ENCODE data around the gene GFAP.

Gene GFAP

GRCh38 chr17:44912763-44913544, 2.3 kb downstream of the GFAP start:
- no peak for DNase-seq

- peak; percentile 61 for DNase-seq
Observed at GRCh38 chr17:44911133-44912001, 3.9 kb downstream of the GFAP start.

DNA sequence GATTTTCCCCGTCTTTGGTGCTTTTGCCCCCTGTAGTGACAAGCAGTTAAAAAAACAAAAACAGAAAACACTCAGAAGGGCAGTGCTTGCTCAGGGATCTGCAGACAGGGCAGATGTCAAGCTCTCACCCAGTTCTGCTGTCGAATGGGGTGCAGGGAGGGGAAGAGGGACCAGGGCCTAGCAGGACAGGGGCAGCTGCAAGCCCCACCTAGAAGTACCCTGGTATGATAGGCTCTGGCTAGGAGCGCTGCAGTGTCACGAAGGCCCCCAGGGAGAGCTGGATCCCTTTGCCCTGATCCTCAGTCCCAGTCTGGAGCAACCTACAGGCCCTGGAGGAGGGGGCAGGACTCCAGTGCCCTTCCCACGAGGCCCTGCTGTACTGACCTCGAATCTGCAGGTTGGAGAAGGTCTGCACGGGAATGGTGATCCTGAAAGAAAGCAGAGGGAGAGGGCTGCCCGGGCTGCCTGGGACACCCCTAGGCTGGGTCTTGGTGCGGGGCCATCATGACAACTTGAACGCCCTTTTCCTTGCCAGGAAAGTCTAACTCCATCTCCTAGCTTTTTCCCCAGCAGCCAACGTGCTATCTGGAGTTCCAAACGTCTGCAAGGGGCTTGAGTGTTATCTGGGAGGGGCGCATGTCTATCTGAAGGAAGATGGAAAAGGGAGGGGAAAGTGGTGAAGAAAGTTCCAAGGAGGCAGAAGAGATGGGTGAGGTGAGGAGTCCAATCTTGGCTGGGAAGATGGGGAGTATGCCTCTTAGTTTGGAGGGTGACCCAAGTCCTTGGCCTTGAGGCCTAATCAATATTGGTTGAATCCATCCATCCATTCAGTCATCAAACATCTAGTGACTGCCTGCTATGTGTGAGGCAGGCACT, 4.8 kb downstream of the GFAP start:
- DNase-seq, result no peak

DNA sequence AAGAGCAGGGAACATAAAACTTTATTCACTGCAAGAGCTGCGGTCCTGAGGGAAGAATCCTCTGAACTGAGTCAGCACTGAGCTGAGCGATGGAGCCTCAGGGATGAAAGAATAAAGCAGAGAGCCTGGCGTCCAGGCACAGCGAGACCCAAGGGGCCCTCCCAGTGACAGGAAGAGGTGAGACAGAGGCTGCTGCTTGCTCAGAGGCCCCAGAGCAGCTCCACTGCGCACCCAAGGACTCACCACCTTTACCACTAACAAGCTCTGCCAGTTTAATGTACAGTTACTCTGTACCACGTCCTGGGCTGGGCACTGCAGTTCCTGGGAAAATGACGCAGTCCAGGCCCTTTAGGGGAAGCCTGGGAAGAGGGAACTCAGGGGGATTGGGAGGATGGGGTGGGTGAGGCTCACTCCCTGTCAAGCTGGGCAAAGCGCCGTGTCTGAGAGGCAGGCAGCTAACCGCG, 5.6 kb downstream of the GFAP start:
- DNase-seq, result no peak

DNA sequence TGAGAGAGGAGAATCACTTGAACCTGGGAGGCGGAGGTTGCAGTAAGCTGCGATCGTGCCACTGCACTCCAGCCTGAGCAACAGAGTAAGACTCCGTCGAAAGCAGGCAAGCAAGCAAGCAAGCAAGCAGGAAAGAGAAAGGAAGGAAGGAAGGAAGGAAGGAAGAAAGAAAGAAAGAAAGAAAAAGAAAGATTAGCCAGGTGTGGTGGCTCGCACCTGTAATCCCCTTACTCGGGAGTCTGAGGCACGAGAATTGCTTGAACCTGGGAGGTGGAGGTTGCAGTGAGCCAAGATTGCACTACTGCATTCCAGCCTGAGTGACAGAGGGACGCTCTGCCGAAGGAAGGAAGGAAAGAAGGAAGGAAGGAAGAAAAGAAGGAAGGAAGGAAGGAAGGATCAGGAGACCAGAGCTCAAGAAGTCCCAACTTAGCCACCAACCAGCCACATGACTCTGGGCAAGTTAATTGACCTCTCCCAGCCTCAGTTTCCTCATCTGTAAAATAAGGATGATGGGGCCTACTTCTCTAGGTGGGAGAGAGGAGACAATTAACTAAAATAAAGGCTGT, 6.5 kb downstream of the GFAP start:
- no peak for DNase-seq

GRCh38 chr17:44907729-44908470, 7.4 kb downstream of the GFAP start:
- DNase-seq, result no peak

DNA sequence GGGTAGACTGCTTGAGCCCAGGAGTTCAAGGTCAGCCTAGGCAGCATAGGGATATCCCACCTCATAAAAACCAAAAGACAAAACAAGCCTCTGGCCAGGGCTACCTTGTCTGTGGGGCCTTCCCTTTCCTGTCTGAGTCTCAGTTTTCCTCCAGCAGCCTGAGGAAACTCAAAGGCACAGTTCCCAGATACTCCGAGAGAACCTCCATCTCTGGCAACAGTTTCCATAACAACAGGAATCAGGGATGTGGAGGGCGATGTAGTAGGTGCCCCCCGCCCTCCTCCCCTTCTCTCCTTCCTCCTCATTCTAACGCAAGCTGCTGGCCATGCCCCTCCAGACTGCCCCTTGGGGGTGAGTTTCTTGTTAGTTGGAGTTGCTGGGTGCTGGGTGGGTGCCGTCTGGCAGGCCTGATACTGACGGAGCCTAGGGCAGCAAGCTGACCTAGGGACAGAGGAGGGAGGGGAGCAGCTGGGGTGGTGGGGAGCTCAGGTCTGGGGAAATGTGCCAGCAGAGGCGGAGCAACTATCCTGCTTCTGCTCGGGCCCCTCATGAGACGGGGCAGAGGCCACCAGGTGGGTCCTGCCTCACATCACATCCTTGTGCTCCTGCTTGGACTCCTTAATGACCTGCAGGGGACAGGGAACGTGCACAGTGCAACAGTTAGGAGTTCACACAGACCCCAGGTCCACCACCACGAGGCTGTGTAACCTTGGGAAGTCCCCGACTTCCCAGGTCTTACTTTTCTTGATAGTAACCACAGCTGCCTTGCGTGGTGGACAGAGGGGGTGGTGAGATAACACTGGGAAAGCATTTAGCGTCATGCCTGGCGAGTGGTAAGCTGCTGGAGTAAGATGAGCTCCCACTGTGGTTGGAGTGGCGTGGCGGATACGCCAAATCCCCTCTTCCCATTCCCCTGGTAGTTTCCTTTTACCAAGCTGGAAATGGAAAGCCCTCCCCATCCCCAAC, 8.3 kb downstream of the GFAP start:
- DNase-seq, result no peak

DNA sequence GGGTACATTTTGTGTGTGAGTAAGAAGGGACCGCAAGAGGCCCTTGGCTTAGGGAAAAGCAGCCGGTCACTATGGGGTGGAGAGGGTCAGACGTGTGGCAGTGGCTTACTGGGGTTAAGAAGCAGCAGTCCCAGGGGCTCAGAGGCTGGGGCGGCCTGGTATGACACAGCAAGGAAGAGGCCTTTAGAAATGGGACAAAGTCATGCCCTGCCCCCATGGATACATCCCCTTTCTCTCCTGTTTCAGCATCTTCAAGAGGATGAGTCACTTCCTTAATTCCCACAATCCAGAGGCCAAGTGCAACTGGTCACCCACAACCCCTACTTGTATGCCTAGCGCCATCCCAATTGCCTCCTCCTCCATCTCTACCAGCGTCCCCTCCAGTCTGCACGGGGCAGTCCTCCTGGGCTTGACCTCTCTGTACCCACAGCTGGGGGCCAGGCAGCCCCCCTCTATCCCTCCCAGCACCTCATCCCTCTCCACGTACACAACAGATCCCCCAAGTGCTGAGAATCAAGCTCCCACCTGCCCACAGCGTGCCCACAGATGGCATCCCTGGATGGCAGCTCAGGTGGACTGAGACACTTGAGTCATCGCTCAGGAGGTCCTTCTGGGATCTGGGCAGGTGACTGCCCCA, 9.2 kb downstream of the GFAP start:
- DNase-seq, result no peak

DNA sequence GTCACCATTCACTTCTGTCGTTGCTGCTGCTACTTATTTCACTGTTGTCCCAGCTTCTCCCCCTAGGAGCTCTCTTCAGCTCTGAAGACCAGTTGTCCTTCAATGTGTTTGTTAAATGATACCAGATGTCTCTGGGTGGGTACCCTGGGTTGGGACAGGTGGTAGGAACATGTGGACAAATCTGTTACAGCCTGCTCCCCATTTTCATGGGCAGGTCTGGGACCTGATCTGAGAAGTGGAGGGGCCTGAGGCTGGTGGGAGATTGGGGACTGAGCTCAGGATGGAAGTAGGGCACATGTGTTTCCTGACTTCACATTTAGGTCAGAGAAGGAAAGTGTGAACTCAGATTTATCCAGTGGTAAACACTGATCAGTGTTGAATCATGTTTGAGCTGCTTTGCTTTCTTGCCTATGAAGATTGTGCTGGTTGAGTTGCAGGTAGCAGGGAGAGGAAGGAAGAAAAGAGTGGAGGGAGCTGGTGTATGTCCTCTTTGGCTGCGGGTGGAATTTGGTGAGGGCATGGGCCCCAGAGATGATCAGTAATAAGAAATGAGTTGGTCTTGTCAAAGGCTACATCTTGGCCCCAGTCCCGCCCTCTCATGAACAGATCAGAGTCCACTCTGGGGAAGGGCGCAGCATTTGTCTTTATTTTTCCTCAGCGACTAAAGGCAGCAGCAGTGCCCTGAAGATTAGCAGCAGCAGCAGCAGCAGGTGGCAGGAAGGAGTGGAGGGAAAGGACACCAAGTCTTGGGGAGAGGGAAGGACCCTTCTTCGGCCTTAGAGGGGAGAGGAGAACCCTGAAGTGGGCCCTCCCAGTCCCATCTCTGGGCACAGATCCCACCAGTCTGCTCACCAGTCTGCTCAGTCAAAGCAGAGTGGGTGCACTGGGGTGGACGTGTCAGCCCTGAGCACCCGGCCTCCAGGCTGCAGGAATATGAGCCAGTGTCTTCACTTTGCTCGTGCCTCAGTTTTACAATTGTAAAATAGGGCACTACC, 10.0 kb downstream of the GFAP start:
- DNase-seq, result no peak

GRCh38 chr17:44904001-44904984, 11.0 kb downstream of the GFAP start:
- no peak for DNase-seq

DNA sequence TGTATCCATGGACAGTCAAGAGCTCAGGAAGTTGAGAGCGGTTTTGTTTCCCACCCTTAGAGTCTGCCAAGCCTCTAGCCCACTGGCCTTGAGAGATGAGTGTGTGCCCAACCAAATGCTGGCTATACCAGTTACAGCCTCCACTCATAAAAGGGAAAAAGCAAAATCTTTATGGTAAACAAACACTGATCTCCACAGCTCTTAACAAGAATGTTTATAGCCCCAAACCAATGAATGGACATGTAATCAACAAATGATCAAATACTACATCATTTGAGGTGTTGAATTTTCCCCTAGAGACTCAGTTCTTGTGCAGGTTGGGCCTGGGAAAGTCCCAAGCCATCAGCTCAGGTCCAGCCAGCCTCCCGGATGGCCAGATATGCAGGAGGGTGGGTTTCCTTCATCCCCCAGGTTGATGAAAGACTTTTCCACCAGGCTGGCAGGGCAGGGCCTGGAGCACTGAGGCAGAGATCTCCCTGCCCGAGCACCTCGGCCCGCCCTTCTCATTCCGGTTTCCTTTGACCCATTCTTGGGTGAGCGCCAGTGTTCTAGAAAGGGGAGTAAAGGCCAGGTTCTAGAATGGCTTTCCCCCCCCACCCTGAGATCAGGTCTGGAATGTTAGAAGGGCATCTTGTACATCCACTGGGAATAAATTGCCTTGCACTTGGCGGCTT, 12.2 kb downstream of the GFAP start:
- DNase-seq, result no peak

GRCh38 chr17:44902135-44902760, 13.1 kb downstream of the GFAP start:
- no peak for DNase-seq

DNA sequence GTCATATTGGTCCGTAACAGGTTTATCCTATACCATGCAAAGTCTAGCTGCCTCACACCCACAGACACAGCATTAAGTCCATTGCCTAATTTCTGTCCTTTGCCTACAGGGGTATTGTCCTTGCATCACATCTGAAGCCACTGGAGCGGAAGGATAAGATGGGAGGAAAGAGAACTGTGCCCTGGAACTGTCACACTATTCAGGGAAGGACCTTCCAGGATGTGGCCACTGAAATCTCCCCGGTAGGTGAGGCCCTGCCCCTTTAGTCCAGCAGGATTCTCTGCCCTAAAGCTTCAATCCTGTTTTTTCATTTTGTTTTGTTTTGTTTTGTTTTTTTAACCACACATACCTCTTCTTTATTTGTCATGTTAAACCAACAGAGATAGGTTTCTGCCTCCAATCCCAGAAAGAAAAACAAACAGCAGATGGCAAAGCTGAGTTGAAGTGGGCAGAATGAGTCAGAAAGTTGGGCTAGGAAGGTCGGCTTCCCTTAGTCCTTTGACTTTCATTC, 13.8 kb downstream of the GFAP start:
- no peak for DNase-seq

GRCh38 chr17:44900894-44901293, 14.4 kb downstream of the GFAP start:
- DNase-seq, result no peak

DNA sequence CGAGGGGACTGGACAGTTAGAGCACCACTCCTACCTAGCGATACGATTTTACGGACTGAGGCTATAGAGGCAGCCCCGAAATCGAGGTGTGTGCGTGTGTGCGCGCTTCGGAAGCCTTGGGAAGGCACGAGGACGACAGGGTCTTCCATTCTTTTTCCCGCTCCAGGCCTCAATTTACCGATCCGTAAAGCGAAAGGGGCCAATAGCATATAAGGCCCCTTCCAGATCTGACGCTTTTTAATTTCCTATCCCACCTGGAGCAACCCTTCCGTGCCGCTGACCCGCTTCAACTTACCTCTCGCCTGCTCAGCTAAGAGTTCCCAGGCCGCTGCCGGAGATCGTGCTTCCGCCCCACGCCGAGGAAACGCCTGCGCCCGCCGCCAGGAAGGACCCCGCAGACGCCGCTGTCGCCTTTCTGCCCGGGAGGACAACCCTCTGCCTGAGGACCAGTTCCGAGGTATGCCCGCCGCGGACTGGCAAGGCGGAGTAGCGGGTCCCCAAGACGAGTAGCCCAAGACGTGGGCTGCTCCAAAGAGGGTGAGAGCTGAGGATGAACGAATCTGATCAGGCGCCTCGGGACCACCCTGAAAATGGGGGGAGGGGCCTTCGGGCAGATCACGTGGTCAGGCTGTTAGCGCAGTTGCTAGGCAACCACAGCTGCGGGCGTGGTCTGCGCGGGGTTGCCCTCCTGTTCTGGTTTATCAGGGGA, 16.1 kb downstream of the GFAP start, which contains the start of gene EFTUD2:
EFTUD2 (minus strand) TSS at position 372 of the 709 bp plus-strand sequence. CDS start 4,924 bp downstream, outside the sequence.
- peak; percentile 93 for DNase-seq

- peak; percentile 44 for DNase-seq
Observed at GRCh38 chr17:44898768-44899073, 16.6 kb downstream of the GFAP start.
